HFF-Myc (cell line): ENCODE measurements around the gene STOX1.
A peak's percentile ranks its signal among the peaks of the same experiment; 100 is the strongest.

Experiments used
- DNase-seq: peaks from one replicate; pipeline ENCODE4 v3.0.0-alpha.2; 2011; ENCODE audit warnings: low read depth; ENCODE audit errors: extremely low read depth
- H3K4me3 ChIP-seq: replicated peaks from 2 replicates; pipeline ENCODE4 v1.5.1; 2011; ENCODE audit warnings: low read depth, mild to moderate bottlenecking, control low read depth, low read length
- CTCF ChIP-seq: IDR thresholded peaks from 2 replicates; pipeline ENCODE4 v1.5.1; 2012; ENCODE audit warnings: mild to moderate bottlenecking, low read depth, low read length, control low read depth; ENCODE audit errors: missing control alignments

STOX1 gene

GRCh38 chr10:68871105-68871711, 43.9 kb downstream of the STOX1 start:
- TF ChIP-seq CTCF: no peak
- H3K4me3 ChIP-seq: no peak overlapping the region
- DNase-seq: no peak

GRCh38 chr10:68871731-68872342, 44.5 kb downstream of the STOX1 start:
- no peak overlapping the region for H3K4me3 ChIP-seq
- TF ChIP-seq CTCF: no peak
- DNase-seq: peak; percentile 73

- no peak for DNase-seq
- TF ChIP-seq CTCF: no peak
- no peak overlapping the region for H3K4me3 ChIP-seq
Measured at GRCh38 chr10:68876246-68877138, 49.2 kb downstream of the STOX1 start.

- no peak for DNase-seq
- H3K4me3 ChIP-seq: no peak overlapping the region
- no peak for TF ChIP-seq CTCF
Measured at GRCh38 chr10:68877482-68878110, 50.3 kb downstream of the STOX1 start.

GRCh38 chr10:68878496-68878895, 51.2 kb downstream of the STOX1 start:
- TF ChIP-seq CTCF: no peak
- H3K4me3 ChIP-seq: no peak overlapping the region
- DNase-seq: no peak

GRCh38 chr10:68879628-68880027, 52.3 kb downstream of the STOX1 start:
- no peak for TF ChIP-seq CTCF
- no peak overlapping the region for H3K4me3 ChIP-seq
- no peak for DNase-seq
